NT2/D1 (cell line): ENCODE measurements around the gene LEMD1.
"Not testable (repeated sequence)": the region's sequence is repeated elsewhere in the genome, so short reads cannot be mapped to it uniquely, and the experiment has no call there.

Source experiments
- DNase-seq: peaks from one replicate; pipeline ENCODE4 v3.0.0-alpha.2; 2011; ENCODE audit warnings: low read depth, low spot score
- H3K27me3 ChIP-seq: 2 replicates; pipeline ENCODE4 v1.6.0; 2011; ENCODE audit warnings: mild to moderate bottlenecking; ENCODE audit not compliant: insufficient read length, insufficient read depth
- H3K36me3 ChIP-seq: 2 replicates; pipeline ENCODE4 v1.6.1; 2011; ENCODE audit warnings: mild to moderate bottlenecking, low read length, mixed read lengths; ENCODE audit not compliant: insufficient read depth, insufficient read length
- H3K4me1 ChIP-seq: 2 replicates; pipeline ENCODE4 v1.5.1; 2011; ENCODE audit not compliant: insufficient read depth, insufficient read length
- H3K4me3 ChIP-seq: 2 replicates; pipeline ENCODE4 v1.5.1; 2011; ENCODE audit warnings: low read depth; ENCODE audit not compliant: insufficient read length
- H3K9ac ChIP-seq: 2 replicates; pipeline ENCODE4 v1.6.0; 2011; ENCODE audit warnings: low read depth; ENCODE audit not compliant: insufficient read length
- H3K9me3 ChIP-seq: 2 replicates; pipeline ENCODE4 v1.5.1; 2011; ENCODE audit warnings: mild to moderate bottlenecking, low read length; ENCODE audit not compliant: insufficient read depth
- SUZ12 ChIP-seq: IDR thresholded peaks from 2 replicates; pipeline ENCODE4 v1.6.1; 2011; ENCODE audit not compliant: insufficient read length, insufficient read depth; ENCODE audit errors: extremely low read depth
- YY1 ChIP-seq: IDR thresholded peaks from 2 replicates; pipeline ENCODE4 v1.6.1; 2011; ENCODE audit not compliant: insufficient read length, insufficient read depth
- ZNF274 ChIP-seq: IDR thresholded peaks from 2 replicates; pipeline ENCODE4 v1.6.1; 2011; ENCODE audit warnings: mild to moderate bottlenecking, low read depth, low read length

Gene LEMD1

DNA sequence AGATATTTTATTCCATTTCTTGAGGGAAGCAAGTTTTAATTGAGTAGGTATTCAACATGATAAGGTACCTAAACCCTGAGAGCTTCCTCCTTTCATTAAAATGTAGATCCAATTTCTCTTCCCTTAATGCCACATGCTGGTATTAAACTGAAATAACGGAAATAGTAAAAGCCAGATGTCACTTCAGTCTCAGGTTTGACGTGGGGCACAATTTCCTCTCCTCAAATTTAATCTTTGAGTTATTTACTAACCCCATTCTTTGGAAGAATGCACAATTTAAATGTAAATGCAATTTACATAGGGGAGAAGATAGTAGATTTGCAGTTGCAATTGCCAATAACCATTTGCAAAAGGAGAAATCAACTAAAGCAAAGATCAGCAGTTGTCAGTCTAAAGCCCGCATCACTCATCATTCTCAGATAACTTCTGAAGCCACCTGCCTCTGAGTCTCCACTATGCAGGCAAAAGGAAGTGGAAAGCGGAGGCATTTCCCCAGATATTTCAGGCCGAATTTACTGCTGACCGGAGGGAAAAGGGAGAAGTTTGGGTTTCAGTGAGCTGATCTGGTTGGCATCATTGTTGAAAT is 2.1 kb upstream of the LEMD1 start:
- TF ChIP-seq SUZ12, result no peak
- TF ChIP-seq ZNF274, result no peak
- no peak for TF ChIP-seq YY1
- peaks cover 13% of the 10 kb centered on the region for H3K27me3 ChIP-seq
- no peaks in the 10 kb centered on the region for H3K36me3 ChIP-seq

DNA sequence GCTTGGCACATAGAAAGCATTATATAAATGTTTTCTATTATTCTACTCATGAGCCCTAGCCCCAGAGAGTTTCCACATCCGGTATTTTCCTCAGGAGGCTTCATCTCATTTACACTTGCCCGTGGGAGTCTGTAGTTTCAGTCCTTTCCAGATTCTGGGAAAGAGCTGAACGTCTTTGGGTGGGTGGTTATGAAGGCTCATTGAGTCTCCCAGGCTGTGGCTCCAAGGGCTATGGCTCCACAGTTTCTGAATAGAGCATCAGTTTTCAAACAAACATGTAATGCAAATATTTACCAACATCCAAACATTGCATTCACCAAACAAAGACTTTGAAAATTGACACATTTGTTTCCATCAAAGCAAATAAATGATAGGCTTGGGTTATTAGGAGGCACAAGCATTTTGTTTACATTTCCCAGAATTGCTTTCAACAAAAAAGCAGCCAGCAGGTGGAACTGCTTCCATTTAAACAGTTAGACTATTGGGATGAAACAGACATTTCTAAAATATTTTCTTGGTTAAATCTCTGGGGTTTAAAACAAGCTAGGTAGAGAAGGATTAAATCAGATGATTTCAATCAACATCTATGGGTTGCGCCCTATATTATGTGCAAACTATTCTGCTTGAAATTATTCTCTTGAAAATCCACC is 1.3 kb upstream of the LEMD1 start:
- TF ChIP-seq ZNF274, result no peak
- no peak for TF ChIP-seq YY1
- no peak for TF ChIP-seq SUZ12
- no peak for DNase-seq
- H3K27me3 ChIP-seq, result peaks cover 7% of the 10 kb centered on the region
- H3K9me3 ChIP-seq, result no peaks in the 10 kb centered on the region
- no peak overlapping the region for H3K9ac ChIP-seq
- peaks cover 3% of the 10 kb centered on the region for H3K4me1 ChIP-seq
- no peak overlapping the region for H3K4me3 ChIP-seq
- H3K36me3 ChIP-seq, result no peaks in the 10 kb centered on the region

More for the DNA sequence above, 2.1 kb upstream of the LEMD1 start:
- peaks cover 3% of the 10 kb centered on the region for H3K4me1 ChIP-seq
- DNase-seq, result no peak
- H3K4me3 ChIP-seq, result no peak overlapping the region
- no peak overlapping the region for H3K9ac ChIP-seq
- H3K9me3 ChIP-seq, result no peaks in the 10 kb centered on the region

DNA sequence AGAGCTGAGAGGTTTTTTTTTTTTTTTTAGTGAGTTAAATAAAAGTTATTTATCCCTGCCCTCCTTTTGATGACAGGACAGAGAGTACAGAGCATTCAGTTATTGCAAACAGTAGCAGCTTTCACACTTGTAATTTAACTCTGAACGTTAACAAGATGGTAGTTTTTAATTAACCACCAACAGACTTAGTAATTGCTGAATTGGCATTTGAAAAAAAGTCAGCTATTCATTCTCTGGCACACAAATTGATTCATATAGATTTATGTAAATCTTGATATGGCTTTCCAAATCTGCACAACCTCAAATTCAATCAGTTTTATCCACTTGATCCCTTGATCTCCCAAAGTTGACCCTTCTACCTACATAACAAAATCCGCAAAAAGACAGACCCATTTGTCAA is 918 bp downstream of the LEMD1 start:
- H3K4me1 ChIP-seq, result peaks cover 6% of the 10 kb centered on the region
- H3K27me3 ChIP-seq, result peaks cover 3% of the 10 kb centered on the region
- no peak overlapping the region for H3K9ac ChIP-seq
- no peaks in the 10 kb centered on the region for H3K36me3 ChIP-seq
- no peak overlapping the region for H3K4me3 ChIP-seq
- DNase-seq, result no peak
- H3K9me3 ChIP-seq, result no peaks in the 10 kb centered on the region
- TF ChIP-seq ZNF274 (no peak), YY1 (no peak), SUZ12 (no peak)

DNA sequence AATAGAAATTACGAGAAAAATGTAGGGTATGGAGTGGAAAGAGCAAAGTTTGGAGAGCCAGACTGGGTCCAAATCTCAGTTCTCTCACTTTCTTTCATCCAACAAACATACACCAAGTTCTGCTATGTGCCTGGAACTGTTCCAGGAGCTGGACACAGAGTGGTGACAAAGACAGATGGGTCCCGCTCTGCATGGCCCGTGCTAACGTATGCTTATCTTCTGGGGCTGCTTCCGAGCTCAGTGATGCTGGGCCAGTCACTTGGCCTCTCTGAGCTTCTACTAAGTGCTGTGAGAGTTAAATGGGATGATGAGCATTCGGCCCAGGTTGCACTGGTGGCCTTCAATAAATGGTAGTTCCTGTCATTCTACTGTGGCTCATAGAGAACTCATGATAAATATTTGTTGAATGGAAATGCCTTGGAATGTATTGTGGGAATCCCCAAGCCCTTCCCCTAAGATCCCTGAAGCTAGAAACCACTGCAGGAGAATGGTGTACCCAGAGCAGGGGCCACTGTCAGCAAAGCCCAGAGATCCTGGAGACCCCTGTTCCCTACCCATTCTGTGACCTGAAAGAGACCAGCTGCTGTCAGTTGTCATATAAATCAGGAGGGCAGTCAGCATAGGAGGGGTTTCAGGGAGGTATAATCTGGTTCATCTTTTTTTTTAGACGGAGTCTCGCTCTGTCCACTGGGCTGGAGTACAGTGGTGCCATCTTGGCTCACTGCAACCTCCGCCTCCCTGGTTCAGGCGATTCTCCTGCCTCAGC is 3.8 kb downstream of the LEMD1 start:
- H3K9me3 ChIP-seq, result no peaks in the 10 kb centered on the region
- H3K27me3 ChIP-seq, result peaks cover 11% of the 10 kb centered on the region
- TF ChIP-seq SUZ12, result no peak
- no peak for TF ChIP-seq YY1
- no peak for TF ChIP-seq ZNF274
- DNase-seq, result no peak
- no peak overlapping the region for H3K9ac ChIP-seq
- peaks cover 6% of the 10 kb centered on the region for H3K4me1 ChIP-seq
- no peak overlapping the region for H3K4me3 ChIP-seq
- H3K36me3 ChIP-seq, result no peaks in the 10 kb centered on the region

DNA sequence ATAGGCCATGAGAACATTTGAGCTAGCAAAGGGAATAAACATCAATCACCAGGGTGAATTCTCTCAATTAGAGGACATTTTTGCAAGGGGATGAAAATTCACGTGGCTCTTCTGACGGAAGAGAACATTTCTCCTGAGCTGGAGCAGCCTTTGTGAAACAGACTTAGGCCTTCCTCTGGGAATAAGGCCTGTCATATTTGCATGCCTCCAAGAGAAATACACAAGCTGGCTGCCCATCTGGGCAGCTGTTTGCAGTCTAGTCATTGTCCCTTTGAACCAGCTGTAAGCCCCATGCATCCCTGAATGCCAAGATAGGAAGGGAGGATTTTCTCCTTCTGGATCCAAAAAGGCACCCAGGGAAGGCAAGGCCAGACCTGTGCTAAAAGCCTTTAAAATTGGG is 5.5 kb downstream of the LEMD1 start:
- TF ChIP-seq YY1 (no peak), ZNF274 (no peak), SUZ12 (no peak)

DNA sequence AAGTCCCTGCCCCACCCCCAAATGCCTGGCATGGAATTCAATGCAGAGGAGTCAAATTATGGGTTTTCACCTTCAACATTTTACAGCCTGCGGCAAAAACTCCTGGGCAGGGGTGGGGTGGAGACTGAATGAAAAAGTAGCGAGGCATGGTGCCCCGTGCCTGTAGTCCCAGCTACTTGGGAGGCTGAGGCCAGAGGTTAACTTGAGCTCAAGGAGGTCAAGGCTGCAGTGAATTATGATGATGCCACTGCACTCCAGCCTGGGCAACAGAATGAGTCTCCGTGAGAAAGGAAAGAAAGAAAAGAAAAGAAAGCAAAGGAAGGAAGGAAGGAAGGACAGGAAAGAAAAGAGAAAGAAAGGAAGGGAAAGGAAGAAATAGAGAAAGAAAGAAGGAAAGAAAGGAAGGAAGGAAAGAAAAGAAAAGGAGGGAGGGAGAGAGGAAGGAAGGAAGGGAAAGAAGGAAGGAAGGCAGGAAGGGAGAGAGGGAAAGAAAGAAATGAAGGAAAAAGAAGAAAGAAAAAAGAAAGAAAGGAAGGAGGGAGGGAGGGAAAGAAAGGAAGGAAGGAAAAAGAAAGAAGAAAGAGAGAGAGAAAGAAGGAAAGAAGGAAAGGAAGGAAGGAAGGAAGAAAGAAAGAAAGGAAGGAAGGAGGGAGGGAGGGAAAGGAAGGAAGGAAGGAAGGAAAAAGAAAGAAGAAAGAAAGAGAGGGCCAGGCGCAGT is 11.1 kb downstream of the LEMD1 start:
- TF ChIP-seq ZNF274 (no peak), SUZ12 (no peak), YY1 (no peak)
- Histone ChIP-seq H3K36me3 (no peaks in the 10 kb centered on the region), H3K4me3 (no peak overlapping the region), H3K27me3 (peaks cover 9% of the 10 kb centered on the region), H3K9ac (no peak overlapping the region), H3K4me1 (no peaks in the 10 kb centered on the region), H3K9me3 (peaks cover 20% of the 10 kb centered on the region; the same call in 1 of the 2 replicates)
- DNase-seq, result no peak

More for the DNA sequence above, 5.5 kb downstream of the LEMD1 start:
- no peak overlapping the region for H3K4me3 ChIP-seq
- H3K9ac ChIP-seq, result no peak overlapping the region
- peaks cover 9% of the 10 kb centered on the region for H3K27me3 ChIP-seq
- peaks cover 6% of the 10 kb centered on the region for H3K4me1 ChIP-seq
- H3K9me3 ChIP-seq, result no peaks in the 10 kb centered on the region
- DNase-seq, result no peak
- H3K36me3 ChIP-seq, result no peaks in the 10 kb centered on the region

- H3K36me3 ChIP-seq, result no peaks in the 10 kb centered on the region
- H3K4me1 ChIP-seq, result no peaks in the 10 kb centered on the region
- DNase-seq, result no peak
- H3K27me3 ChIP-seq, result peaks cover 2% of the 10 kb centered on the region
- H3K4me3 ChIP-seq, result no peak overlapping the region
- TF ChIP-seq ZNF274, result no peak
- TF ChIP-seq YY1, result no peak
- TF ChIP-seq SUZ12, result no peak
- peaks cover 20% of the 10 kb centered on the region; the same call in 1 of the 2 replicates for H3K9me3 ChIP-seq
- no peak overlapping the region for H3K9ac ChIP-seq
These were observed 13.9 kb downstream of the LEMD1 start for GRCh38 chr1:205407970-205408369.

GRCh38 chr1:205406252-205406651 is 15.6 kb downstream of the LEMD1 start:
- H3K4me3 ChIP-seq, H3K27me3 ChIP-seq, H3K9ac ChIP-seq, H3K4me1 ChIP-seq, H3K36me3 ChIP-seq, DNase-seq: not testable (repeated sequence)
- peaks cover 20% of the 10 kb centered on the region; the same call in 1 of the 2 replicates for H3K9me3 ChIP-seq

DNA sequence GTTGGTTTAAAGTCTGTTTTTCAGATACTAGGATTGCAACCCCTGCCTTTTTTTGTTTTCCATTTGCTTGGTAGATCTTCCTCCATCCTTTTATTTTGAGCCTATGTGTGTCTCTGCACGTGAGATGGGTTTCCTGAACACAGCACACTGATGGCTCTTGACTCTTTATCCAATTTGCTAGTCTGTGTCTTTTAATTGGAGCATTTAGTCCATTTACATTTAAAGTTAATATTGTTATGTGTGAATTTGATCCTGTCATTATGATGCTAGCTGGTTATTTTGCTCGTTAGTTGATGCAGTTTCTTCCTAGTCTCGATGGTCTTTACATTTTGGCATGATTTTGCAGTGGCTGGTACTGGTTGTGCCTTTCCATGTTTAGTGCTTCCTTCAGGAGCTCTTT is 17.4 kb downstream of the LEMD1 start:
- not testable (repeated sequence) for H3K4me1 ChIP-seq, H3K4me3 ChIP-seq, H3K27me3 ChIP-seq, H3K9ac ChIP-seq, DNase-seq, H3K36me3 ChIP-seq
- peaks cover 20% of the 10 kb centered on the region; the same call in 1 of the 2 replicates for H3K9me3 ChIP-seq
